Measurements from ENCODE around the gene KCNK4. TPM values are rescaled to one million over a fixed set of nuclear protein-coding genes. Genes with fewer than 3 reads are reported as not detected.
"Not testable (repeated sequence)": the region's sequence is repeated elsewhere in the genome, so short reads cannot be mapped to it uniquely, and the experiment has no call there.

Gene KCNK4
- total RNA-seq, 1 donor from 2014 or later: 0.22 TPM

DNA sequence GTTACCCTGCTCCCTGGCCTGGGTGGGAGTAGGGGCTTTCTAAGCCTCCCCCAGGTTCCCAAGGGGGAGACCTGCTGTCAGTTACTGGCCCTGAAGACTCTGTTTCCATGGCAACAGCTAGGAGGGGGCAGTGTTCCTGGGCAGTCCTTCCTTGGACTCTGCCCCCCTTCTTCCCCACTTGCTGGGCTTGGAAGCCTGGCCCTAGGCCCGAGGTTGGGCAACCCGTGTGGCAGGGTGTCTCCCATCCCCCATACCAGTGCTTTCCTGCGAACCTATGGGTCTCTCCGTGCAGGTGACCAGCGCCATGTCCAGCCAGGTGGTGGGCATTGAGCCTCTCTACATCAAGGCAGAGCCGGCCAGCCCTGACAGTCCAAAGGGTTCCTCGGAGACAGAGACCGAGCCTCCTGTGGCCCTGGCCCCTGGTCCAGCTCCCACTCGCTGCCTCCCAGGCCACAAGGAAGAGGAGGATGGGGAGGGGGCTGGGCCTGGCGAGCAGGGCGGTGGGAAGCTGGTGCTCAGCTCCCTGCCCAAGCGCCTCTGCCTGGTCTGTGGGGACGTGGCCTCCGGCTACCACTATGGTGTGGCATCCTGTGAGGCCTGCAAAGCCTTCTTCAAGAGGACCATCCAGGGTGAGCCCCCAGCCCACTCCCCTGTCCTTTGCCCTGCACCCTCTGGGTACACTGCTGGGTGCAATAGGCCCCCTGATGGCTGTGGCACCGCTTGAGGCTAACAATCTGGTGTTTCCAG, 15.9 kb downstream of the KCNK4 start:
- peak; percentile 77 for DNase-seq (ENCODE audit: low spot score)
- Mint-ChIP-seq H3K27me3 (ENCODE audit: low read depth) (no peaks in the 10 kb centered on the region), H3K4me3 (ENCODE audit: unreplicated experiment) (peak overlapping the region; percentile 91), H3K36me3 (ENCODE audit: low read depth) (peaks cover 1% of the 10 kb centered on the region), H3K4me1 (ENCODE audit: low read depth) (peaks cover 17% of the 10 kb centered on the region), H3K9me3 (ENCODE audit: low read depth) (no peaks in the 10 kb centered on the region), H3K27ac (ENCODE audit: unreplicated experiment) (peak overlapping the region; percentile 15)
- TF ChIP-seq, protein P1, sequence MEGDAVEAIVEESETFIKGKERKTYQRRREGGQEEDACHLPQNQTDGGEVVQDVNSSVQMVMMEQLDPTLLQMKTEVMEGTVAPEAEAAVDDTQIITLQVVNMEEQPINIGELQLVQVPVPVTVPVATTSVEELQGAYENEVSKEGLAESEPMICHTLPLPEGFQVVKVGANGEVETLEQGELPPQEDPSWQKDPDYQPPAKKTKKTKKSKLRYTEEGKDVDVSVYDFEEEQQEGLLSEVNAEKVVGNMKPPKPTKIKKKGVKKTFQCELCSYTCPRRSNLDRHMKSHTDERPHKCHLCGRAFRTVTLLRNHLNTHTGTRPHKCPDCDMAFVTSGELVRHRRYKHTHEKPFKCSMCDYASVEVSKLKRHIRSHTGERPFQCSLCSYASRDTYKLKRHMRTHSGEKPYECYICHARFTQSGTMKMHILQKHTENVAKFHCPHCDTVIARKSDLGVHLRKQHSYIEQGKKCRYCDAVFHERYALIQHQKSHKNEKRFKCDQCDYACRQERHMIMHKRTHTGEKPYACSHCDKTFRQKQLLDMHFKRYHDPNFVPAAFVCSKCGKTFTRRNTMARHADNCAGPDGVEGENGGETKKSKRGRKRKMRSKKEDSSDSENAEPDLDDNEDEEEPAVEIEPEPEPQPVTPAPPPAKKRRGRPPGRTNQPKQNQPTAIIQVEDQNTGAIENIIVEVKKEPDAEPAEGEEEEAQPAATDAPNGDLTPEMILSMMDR (IDR thresholded peaks at IDR 0.05): no peak

DNA sequence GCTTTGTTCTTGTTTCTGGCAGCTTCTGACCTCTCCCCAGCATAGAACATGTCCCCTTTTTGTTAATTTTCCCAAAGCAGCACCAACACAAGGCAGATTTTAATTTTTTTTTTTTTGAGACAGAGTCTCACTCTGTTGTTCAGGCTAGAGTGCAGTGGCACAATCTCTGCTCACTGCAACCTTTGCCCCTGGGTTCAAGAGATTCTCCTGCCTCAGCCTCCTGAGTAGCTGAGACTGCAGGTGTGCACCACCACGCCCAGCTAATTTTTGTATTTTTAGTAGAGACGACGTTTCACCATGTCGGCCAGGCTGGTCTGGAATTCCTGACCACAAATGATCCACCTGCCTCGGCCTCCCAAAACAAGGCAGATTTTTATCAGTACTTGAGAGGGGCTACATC, 16.7 kb downstream of the KCNK4 start:
- H3K27ac Mint-ChIP-seq (ENCODE audit: unreplicated experiment): peak overlapping the region; percentile 15

DNA sequence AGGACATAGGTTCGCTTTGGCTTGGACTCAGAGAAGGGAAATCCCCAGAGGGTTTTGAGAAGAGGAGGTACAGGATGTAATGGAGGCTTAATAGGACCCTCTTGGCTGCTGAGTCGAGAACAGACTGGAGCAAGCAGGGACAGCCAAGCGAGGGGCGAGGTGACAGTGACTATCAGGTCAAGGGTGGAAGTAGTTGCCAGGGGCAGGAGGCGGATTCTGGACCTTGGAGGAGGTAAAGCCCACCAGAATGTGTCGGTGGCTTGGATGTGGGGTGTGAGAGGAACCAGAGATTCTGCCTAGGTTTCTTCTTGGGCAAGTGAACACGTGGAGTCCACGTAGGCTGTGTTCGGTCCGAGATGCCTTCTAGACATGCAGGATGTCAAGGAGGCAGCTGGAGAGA, 21.8 kb downstream of the KCNK4 start:
- peaks cover 10% of the 10 kb centered on the region for H3K4me1 Mint-ChIP-seq (ENCODE audit: low read depth)
- H3K9me3 Mint-ChIP-seq (ENCODE audit: low read depth): no peaks in the 10 kb centered on the region
- H3K27ac Mint-ChIP-seq (ENCODE audit: unreplicated experiment): peak overlapping the region; percentile 39
- TF ChIP-seq, protein P1 (IDR thresholded peaks at IDR 0.05): no peak
- H3K27me3 Mint-ChIP-seq (ENCODE audit: low read depth): no peaks in the 10 kb centered on the region
- no peaks in the 10 kb centered on the region for H3K36me3 Mint-ChIP-seq (ENCODE audit: low read depth)
- H3K4me3 Mint-ChIP-seq (ENCODE audit: unreplicated experiment): no peak overlapping the region
- no peak for DNase-seq (ENCODE audit: low spot score)

More for the DNA sequence above, 16.7 kb downstream of the KCNK4 start:
- H3K4me1 Mint-ChIP-seq (ENCODE audit: low read depth): peaks cover 17% of the 10 kb centered on the region
- not testable (repeated sequence) for H3K27me3 Mint-ChIP-seq (ENCODE audit: low read depth); H3K36me3 Mint-ChIP-seq (ENCODE audit: low read depth); H3K9me3 Mint-ChIP-seq (ENCODE audit: low read depth); H3K4me3 Mint-ChIP-seq (ENCODE audit: unreplicated experiment); DNase-seq (ENCODE audit: low spot score)

DNA sequence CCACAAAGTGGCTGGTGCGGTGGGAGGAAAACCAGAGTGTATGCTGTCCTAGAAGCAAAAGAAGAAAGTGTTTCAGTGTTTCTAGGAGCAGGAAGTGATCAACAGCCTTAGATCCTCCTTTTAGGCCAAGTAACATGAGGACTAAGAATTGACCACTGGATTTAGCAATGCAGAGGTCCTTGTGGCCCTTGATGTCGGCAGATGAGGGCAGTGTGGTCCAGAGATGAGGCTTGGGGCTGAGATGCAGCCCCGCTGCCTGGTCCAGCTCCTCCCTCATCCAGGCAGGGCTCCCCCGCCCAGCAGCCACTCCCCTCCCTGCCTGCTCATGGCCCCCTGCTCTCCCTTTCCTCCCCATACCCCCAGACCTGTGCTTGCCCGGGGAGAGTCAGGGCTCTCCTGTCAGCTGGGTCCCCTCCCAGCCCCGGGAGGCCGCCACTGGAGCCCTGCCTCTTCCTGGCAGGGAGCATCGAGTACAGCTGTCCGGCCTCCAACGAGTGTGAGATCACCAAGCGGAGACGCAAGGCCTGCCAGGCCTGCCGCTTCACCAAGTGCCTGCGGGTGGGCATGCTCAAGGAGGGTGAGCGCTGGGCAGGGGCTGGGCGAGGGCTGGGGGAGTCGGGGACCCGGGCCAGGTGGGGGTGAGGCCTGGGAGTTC, 22.5 kb downstream of the KCNK4 start:
- DNase-seq (ENCODE audit: low spot score): no peak
- H3K36me3 Mint-ChIP-seq (ENCODE audit: low read depth): no peaks in the 10 kb centered on the region

DNA sequence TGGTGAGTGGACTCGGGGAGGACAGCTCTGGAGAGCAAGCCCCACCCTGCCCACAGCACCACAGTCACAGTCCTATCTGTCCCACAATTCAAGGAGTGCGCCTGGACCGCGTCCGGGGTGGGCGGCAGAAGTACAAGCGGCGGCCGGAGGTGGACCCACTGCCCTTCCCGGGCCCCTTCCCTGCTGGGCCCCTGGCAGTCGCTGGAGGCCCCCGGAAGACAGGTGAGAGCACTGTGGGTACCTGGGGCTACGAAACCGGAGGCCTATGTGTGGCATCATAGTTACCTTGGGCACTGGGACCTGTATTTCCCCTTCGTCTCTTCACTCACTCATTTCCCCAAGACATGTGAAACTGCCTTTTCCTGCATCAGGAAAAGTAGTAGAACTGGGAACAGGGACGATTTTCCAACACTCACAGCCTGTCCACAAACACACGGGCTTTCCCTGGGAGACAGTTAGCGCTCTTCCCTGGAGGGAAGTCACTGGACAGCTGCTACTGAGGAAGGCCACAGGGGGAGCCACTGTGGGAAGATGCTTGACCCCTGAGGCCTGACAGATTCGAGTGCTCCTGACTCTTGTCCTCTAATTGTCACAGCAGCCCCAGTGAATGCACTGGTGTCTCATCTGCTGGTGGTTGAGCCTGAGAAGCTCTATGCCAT, 23.2 kb downstream of the KCNK4 start:
- Mint-ChIP-seq H3K36me3 (ENCODE audit: low read depth) (no peaks in the 10 kb centered on the region), H3K4me3 (ENCODE audit: unreplicated experiment) (no peak overlapping the region), H3K4me1 (ENCODE audit: low read depth) (peaks cover 14% of the 10 kb centered on the region), H3K27ac (ENCODE audit: unreplicated experiment) (peak overlapping the region; percentile 84), H3K9me3 (ENCODE audit: low read depth) (no peaks in the 10 kb centered on the region), H3K27me3 (ENCODE audit: low read depth) (no peaks in the 10 kb centered on the region)
- peak; percentile 85 for DNase-seq (ENCODE audit: low spot score)
- TF ChIP-seq, protein P1 (IDR thresholded peaks at IDR 0.05): peak; percentile 50

More for the DNA sequence above, 22.5 kb downstream of the KCNK4 start:
- TF ChIP-seq, protein P1 (IDR thresholded peaks at IDR 0.05): no peak
- no peak overlapping the region for H3K4me3 Mint-ChIP-seq (ENCODE audit: unreplicated experiment)
- no peaks in the 10 kb centered on the region for H3K9me3 Mint-ChIP-seq (ENCODE audit: low read depth)
- H3K27me3 Mint-ChIP-seq (ENCODE audit: low read depth): no peaks in the 10 kb centered on the region
- H3K4me1 Mint-ChIP-seq (ENCODE audit: low read depth): peaks cover 10% of the 10 kb centered on the region
- H3K27ac Mint-ChIP-seq (ENCODE audit: unreplicated experiment): peak overlapping the region; percentile 39

All from chondrocyte (in vitro differentiated cells).